Thoracic aorta (tissue), 2 donors: ENCODE results near the gene MGAT5. TPM values are rescaled to one million over a fixed set of nuclear protein-coding genes. Genes with fewer than 3 reads are reported as not detected.

Experiments
- ATAC-seq: fragments of 150-250 bp; one replicate; pipeline ENCODE4 v1.8.0; 2017; ENCODE audit warnings: low read depth; ENCODE audit not compliant: insufficient number of reproducible peaks, low FRiP score
- DNase-seq: peaks from one replicate; pipeline ENCODE4 v3.0.0-alpha.2; 2020; ENCODE audit warnings: low spot score
- H3K27ac ChIP-seq, 2 donors: fragments of 200-600 bp; sonication (generic); 1 replicate in 1 of 2; 2 replicates in 1 of 2; pipeline ENCODE4 v1.5.1; 2016; ENCODE audit warnings: mild to moderate bottlenecking in 2 of 2, moderate library complexity in 2 of 2
- H3K27me3 ChIP-seq: fragments of 200-600 bp; sonication (generic); replicated peaks from 2 replicates; pipeline ENCODE4 v1.6.0; 2016; ENCODE audit warnings: mild to moderate bottlenecking; ENCODE audit not compliant: insufficient read depth
- H3K36me3 ChIP-seq: fragments of 200-600 bp; sonication (generic); one replicate; pipeline ENCODE4 v1.5.1; 2016
- H3K4me1 ChIP-seq, 2 donors: fragments of 200-600 bp; sonication (generic); 1 replicate in 1 of 2; 2 replicates in 1 of 2; pipeline versions ENCODE4 v1.5.1 to v1.6.0; 2016; ENCODE audit warnings: low read depth in 2 of 2, mild to moderate bottlenecking in 1 of 2; ENCODE audit not compliant: control insufficient read depth in 1 of 2
- H3K4me3 ChIP-seq: fragments of 200-600 bp; sonication (generic); 2 replicates; pipeline ENCODE4 v1.5.1; 2016; ENCODE audit warnings: mild to moderate bottlenecking
- H3K9me3 ChIP-seq: fragments of 200-600 bp; sonication (generic); 2 replicates; pipeline ENCODE4 v1.5.1; 2016
- CTCF ChIP-seq: fragments of 200-600 bp; sonication (generic); IDR thresholded peaks from one replicate; pipeline ENCODE4 v1.5.1; 2019; ENCODE audit warnings: antibody characterized with exemption
- total RNA-seq, 2 donors: library from RNA; depleted of rRNA; stranded (reverse); fragments of >200 nt; gene quantifications; one replicate each; pipeline versions ENCODE4 v1.1.0 to v1.2.3, GENCODE V29; 2016

The MGAT5 gene
- total RNA-seq, 2 donors from 2014 or later: 43.9 to 95.3 TPM

GRCh38 chr2:134395779-134396178, 141.9 kb downstream of the MGAT5 start:
- no peak for TF ChIP-seq CTCF
- Histone ChIP-seq H3K4me3 (no peak overlapping the region), H3K27ac (no peak overlapping the region), H3K9me3 (no peaks in the 10 kb centered on the region), H3K4me1 (peaks cover 16 to 43% of the 10 kb centered on the region in 2 donors), H3K27me3 (no peaks in the 10 kb centered on the region), H3K36me3 (no peaks in the 10 kb centered on the region)
- ATAC-seq (no peak), DNase-seq (no peak)

GRCh38 chr2:134396493-134396892, 142.6 kb downstream of the MGAT5 start:
- Histone ChIP-seq H3K36me3 (no peaks in the 10 kb centered on the region), H3K27ac (no peak overlapping the region), H3K4me1 (peaks cover 22 to 50% of the 10 kb centered on the region in 2 donors), H3K9me3 (no peaks in the 10 kb centered on the region), H3K4me3 (no peak overlapping the region), H3K27me3 (no peaks in the 10 kb centered on the region)
- DNase-seq: no peak
- no peak for ATAC-seq
- no peak for TF ChIP-seq CTCF

- no peak for TF ChIP-seq CTCF
- H3K9me3 ChIP-seq: no peaks in the 10 kb centered on the region
- no peak for DNase-seq
- H3K27me3 ChIP-seq: no peaks in the 10 kb centered on the region
- no peak overlapping the region for H3K27ac ChIP-seq
- H3K36me3 ChIP-seq: no peaks in the 10 kb centered on the region
- no peak for ATAC-seq
- peaks cover 28 to 51% of the 10 kb centered on the region in 2 donors for H3K4me1 ChIP-seq
- H3K4me3 ChIP-seq: no peak overlapping the region
Measured at GRCh38 chr2:134397146-134397896, 143.4 kb downstream of the MGAT5 start.

- Histone ChIP-seq H3K9me3 (no peaks in the 10 kb centered on the region), H3K27me3 (no peaks in the 10 kb centered on the region), H3K36me3 (no peaks in the 10 kb centered on the region), H3K4me3 (no peak overlapping the region), H3K4me1 (peaks cover 25 to 51% of the 10 kb centered on the region in 2 donors), H3K27ac (no peak overlapping the region)
- no peak for ATAC-seq
- DNase-seq: no peak
- no peak for TF ChIP-seq CTCF
Measured at GRCh38 chr2:134398300-134398699, 144.4 kb downstream of the MGAT5 start.

GRCh38 chr2:134399096-134399495, 145.2 kb downstream of the MGAT5 start:
- TF ChIP-seq CTCF: no peak
- no peaks in the 10 kb centered on the region for H3K36me3 ChIP-seq
- no peaks in the 10 kb centered on the region for H3K9me3 ChIP-seq
- H3K4me3 ChIP-seq: no peak overlapping the region
- DNase-seq: no peak
- no peak overlapping the region for H3K27ac ChIP-seq
- no peak for ATAC-seq
- peaks cover 24 to 49% of the 10 kb centered on the region in 2 donors for H3K4me1 ChIP-seq
- H3K27me3 ChIP-seq: no peaks in the 10 kb centered on the region
